ENCODE results near the gene TFAP2E.
A peak's percentile ranks its signal among the peaks of the same experiment; 100 is the strongest.

GRCh38 chr1:35577071-35577998 is 4.2 kb downstream of the TFAP2E start:
- no peak for TF ChIP-seq CTCF (IDR thresholded peaks at IDR 0.05)
- TF ChIP-seq POLR2AphosphoS5 (IDR thresholded peaks at IDR 0.05; ENCODE audit: insufficient read depth in 1 of 2, low read depth in 1 of 2): peak in 1 of 2 donors; percentile 55

All from vagina (tissue), 2 donors.